T-helper 2 cell treated with Interferon-gamma antibody and Interleukin-4, amounts not matched to agents 5 μg/mL and 100 μg/mL, for 36 hours (primary cell): Measurements from ENCODE around the gene DNAJC15.
A peak's percentile ranks its signal among the peaks of the same experiment; 100 is the strongest.
"Not testable (repeated sequence)": the region's sequence is repeated elsewhere in the genome, so short reads cannot be mapped to it uniquely, and the experiment has no call there.

Experiments
- DNase-seq: peaks from one replicate; pipeline ENCODE4 v3.0.0; 2021; ENCODE audit warnings: low spot score
- H3K27ac Mint-ChIP-seq: one replicate; pipeline ENCODE4 v1.8.0; 2021; ENCODE audit warnings: mild to moderate bottlenecking, mixed read lengths
- H3K27me3 Mint-ChIP-seq: one replicate; pipeline ENCODE4 v1.8.0; 2021; ENCODE audit warnings: low read depth, mixed read lengths
- H3K36me3 Mint-ChIP-seq: one replicate; pipeline ENCODE4 v1.8.0; 2021; ENCODE audit warnings: low read depth, mixed read lengths
- H3K4me1 Mint-ChIP-seq: one replicate; pipeline ENCODE4 v1.8.0; 2021; ENCODE audit warnings: low read depth, mixed read lengths
- H3K4me3 Mint-ChIP-seq: one replicate; pipeline ENCODE4 v1.8.0; 2022; ENCODE audit warnings: mild to moderate bottlenecking, moderate library complexity, mixed read lengths
- H3K9me3 Mint-ChIP-seq: one replicate; pipeline ENCODE4 v1.8.0; 2021; ENCODE audit warnings: mixed read lengths

DNAJC15 gene

GRCh38 chr13:43074824-43075510 lies 51.6 kb downstream of the DNAJC15 start:
- peak overlapping the region; percentile 11 for H3K27ac Mint-ChIP-seq
- no peak for DNase-seq
- no peaks in the 10 kb centered on the region for H3K9me3 Mint-ChIP-seq
- no peak overlapping the region for H3K4me3 Mint-ChIP-seq
- no peaks in the 10 kb centered on the region for H3K27me3 Mint-ChIP-seq
- H3K36me3 Mint-ChIP-seq = peaks cover 15% of the 10 kb centered on the region
- H3K4me1 Mint-ChIP-seq = peaks cover 16% of the 10 kb centered on the region

- not testable (repeated sequence) for H3K4me3 Mint-ChIP-seq, H3K9me3 Mint-ChIP-seq, H3K27me3 Mint-ChIP-seq, DNase-seq, H3K27ac Mint-ChIP-seq
- Mint-ChIP-seq H3K4me1 (peaks cover 16% of the 10 kb centered on the region), H3K36me3 (peaks cover 20% of the 10 kb centered on the region)
These were observed 52.1 kb downstream of the DNAJC15 start for GRCh38 chr13:43075511-43075902.

GRCh38 chr13:43077046-43077445 lies 53.7 kb downstream of the DNAJC15 start:
- H3K36me3 Mint-ChIP-seq = peaks cover 31% of the 10 kb centered on the region
- no peak overlapping the region for H3K27ac Mint-ChIP-seq
- DNase-seq = no peak
- no peak overlapping the region for H3K4me3 Mint-ChIP-seq
- H3K9me3 Mint-ChIP-seq = peaks cover 3% of the 10 kb centered on the region
- H3K27me3 Mint-ChIP-seq = no peaks in the 10 kb centered on the region
- H3K4me1 Mint-ChIP-seq = peaks cover 12% of the 10 kb centered on the region

GRCh38 chr13:43077461-43077860 lies 54.1 kb downstream of the DNAJC15 start:
- H3K27me3 Mint-ChIP-seq = no peaks in the 10 kb centered on the region
- peaks cover 29% of the 10 kb centered on the region for H3K36me3 Mint-ChIP-seq
- no peak overlapping the region for H3K4me3 Mint-ChIP-seq

GRCh38 chr13:43077906-43078305 lies 54.5 kb downstream of the DNAJC15 start:
- Mint-ChIP-seq H3K4me3 (no peak overlapping the region), H3K27me3 (no peaks in the 10 kb centered on the region), H3K9me3 (peaks cover 3% of the 10 kb centered on the region), H3K36me3 (peaks cover 27% of the 10 kb centered on the region), H3K27ac (no peak overlapping the region), H3K4me1 (peaks cover 11% of the 10 kb centered on the region)
- DNase-seq = no peak

More at GRCh38 chr13:43077461-43077860, 54.1 kb downstream of the DNAJC15 start:
- Mint-ChIP-seq H3K9me3 (peaks cover 3% of the 10 kb centered on the region), H3K4me1 (peaks cover 12% of the 10 kb centered on the region), H3K27ac (no peak overlapping the region)
- DNase-seq = no peak

GRCh38 chr13:43078399-43078798 lies 55.0 kb downstream of the DNAJC15 start:
- DNase-seq = no peak
- H3K27me3 Mint-ChIP-seq = no peaks in the 10 kb centered on the region
- peaks cover 26% of the 10 kb centered on the region for H3K36me3 Mint-ChIP-seq
- peaks cover 3% of the 10 kb centered on the region for H3K9me3 Mint-ChIP-seq
- peaks cover 10% of the 10 kb centered on the region for H3K4me1 Mint-ChIP-seq
- H3K4me3 Mint-ChIP-seq = no peak overlapping the region
- H3K27ac Mint-ChIP-seq = no peak overlapping the region

GRCh38 chr13:43079392-43079931 lies 56.1 kb downstream of the DNAJC15 start:
- DNase-seq = no peak
- Mint-ChIP-seq H3K27me3 (no peaks in the 10 kb centered on the region), H3K9me3 (peaks cover 3% of the 10 kb centered on the region), H3K4me3 (no peak overlapping the region), H3K36me3 (peaks cover 27% of the 10 kb centered on the region), H3K4me1 (peaks cover 10% of the 10 kb centered on the region), H3K27ac (no peak overlapping the region)

- Mint-ChIP-seq H3K9me3 (peaks cover 3% of the 10 kb centered on the region), H3K27ac (no peak overlapping the region), H3K4me1 (peaks cover 5% of the 10 kb centered on the region), H3K36me3 (peaks cover 27% of the 10 kb centered on the region), H3K4me3 (no peak overlapping the region), H3K27me3 (no peaks in the 10 kb centered on the region)
- DNase-seq = no peak
These were observed 56.8 kb downstream of the DNAJC15 start for GRCh38 chr13:43080199-43080598.

- no peak overlapping the region for H3K4me3 Mint-ChIP-seq
- H3K27ac Mint-ChIP-seq = no peak overlapping the region
- peaks cover 3% of the 10 kb centered on the region for H3K9me3 Mint-ChIP-seq
- peaks cover 27% of the 10 kb centered on the region for H3K36me3 Mint-ChIP-seq
- H3K4me1 Mint-ChIP-seq = peaks cover 3% of the 10 kb centered on the region
- no peak for DNase-seq
- H3K27me3 Mint-ChIP-seq = no peaks in the 10 kb centered on the region
These were observed 58.5 kb downstream of the DNAJC15 start for GRCh38 chr13:43081866-43082265.

GRCh38 chr13:43083750-43084149 lies 60.4 kb downstream of the DNAJC15 start:
- no peak for DNase-seq
- Mint-ChIP-seq H3K4me1 (peaks cover 10% of the 10 kb centered on the region), H3K36me3 (peaks cover 26% of the 10 kb centered on the region), H3K9me3 (peaks cover 3% of the 10 kb centered on the region), H3K4me3 (no peak overlapping the region), H3K27me3 (no peaks in the 10 kb centered on the region), H3K27ac (no peak overlapping the region)

- no peaks in the 10 kb centered on the region for H3K27me3 Mint-ChIP-seq
- H3K36me3 Mint-ChIP-seq = peaks cover 25% of the 10 kb centered on the region
- H3K4me1 Mint-ChIP-seq = peaks cover 10% of the 10 kb centered on the region
These were observed 62.2 kb downstream of the DNAJC15 start for GRCh38 chr13:43085545-43085944.

GRCh38 chr13:43086181-43086580 lies 62.8 kb downstream of the DNAJC15 start:
- peaks cover 10% of the 10 kb centered on the region for H3K4me1 Mint-ChIP-seq
- H3K36me3 Mint-ChIP-seq = peaks cover 19% of the 10 kb centered on the region
- H3K27ac Mint-ChIP-seq = no peak overlapping the region
- no peaks in the 10 kb centered on the region for H3K27me3 Mint-ChIP-seq
- H3K4me3 Mint-ChIP-seq = no peak overlapping the region
- DNase-seq = no peak
- H3K9me3 Mint-ChIP-seq = peaks cover 5% of the 10 kb centered on the region

More at GRCh38 chr13:43085545-43085944, 62.2 kb downstream of the DNAJC15 start:
- Mint-ChIP-seq H3K9me3 (peaks cover 5% of the 10 kb centered on the region), H3K27ac (no peak overlapping the region), H3K4me3 (no peak overlapping the region)
- no peak for DNase-seq

- H3K9me3 Mint-ChIP-seq = peaks cover 5% of the 10 kb centered on the region
- no peak for DNase-seq
- H3K27me3 Mint-ChIP-seq = no peaks in the 10 kb centered on the region
- peak overlapping the region; percentile 15 for H3K27ac Mint-ChIP-seq
- peaks cover 19% of the 10 kb centered on the region for H3K36me3 Mint-ChIP-seq
- peaks cover 10% of the 10 kb centered on the region for H3K4me1 Mint-ChIP-seq
- H3K4me3 Mint-ChIP-seq = peak overlapping the region; percentile 47
These were observed 64.7 kb downstream of the DNAJC15 start for GRCh38 chr13:43088093-43088511.

GRCh38 chr13:43089912-43090498 lies 66.6 kb downstream of the DNAJC15 start:
- no peaks in the 10 kb centered on the region for H3K27me3 Mint-ChIP-seq
- H3K36me3 Mint-ChIP-seq = peaks cover 17% of the 10 kb centered on the region
- H3K4me3 Mint-ChIP-seq = no peak overlapping the region
- no peak for DNase-seq
- H3K9me3 Mint-ChIP-seq = peaks cover 5% of the 10 kb centered on the region
- peaks cover 16% of the 10 kb centered on the region for H3K4me1 Mint-ChIP-seq
- no peak overlapping the region for H3K27ac Mint-ChIP-seq
